ENCODE measurements around the gene CASP3. TPM values are rescaled to one million over a fixed set of nuclear protein-coding genes. Genes with fewer than 3 reads are reported as not detected.

The CASP3 gene
- total RNA-seq, 1 experiment from 2014 or later: 11.4 TPM

DNA sequence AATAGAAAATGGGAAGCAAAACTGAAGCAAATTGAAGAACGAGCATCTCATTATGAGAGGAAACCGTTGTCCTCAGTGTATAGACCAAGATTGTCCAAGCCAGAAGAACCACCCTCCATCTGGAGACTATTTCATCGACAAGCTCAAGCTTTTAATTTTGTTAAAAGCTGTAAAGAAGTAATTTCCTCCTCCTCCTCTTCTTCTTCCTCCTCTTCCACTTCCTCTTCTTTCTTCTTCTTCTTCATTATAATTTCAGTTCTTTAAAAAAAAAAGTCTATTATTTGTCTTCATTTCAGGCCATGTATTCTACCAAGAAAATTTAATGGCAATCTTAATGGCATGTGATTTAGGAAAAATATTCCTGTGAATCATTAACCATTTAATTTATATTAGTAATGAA, 7.9 kb upstream of the CASP3 start:
- no peaks in the 10 kb centered on the region for H3K36me3 ChIP-seq (ENCODE audit: control insufficient read depth in 1 of 2, insufficient read depth in 2 of 2, low read length in 2 of 2)
- H3K4me1 ChIP-seq (ENCODE audit: control insufficient read depth in 1 of 2, insufficient read depth in 2 of 2, low read length in 2 of 2): no peaks in the 10 kb centered on the region
- H3K79me2 ChIP-seq (ENCODE audit: insufficient read depth, low read length): no peaks in the 10 kb centered on the region
- ATAC-seq: no peak
- intact Hi-C loops (cut with micrococcal nuclease): no loop called here
- H3K9me2 ChIP-seq (ENCODE audit: insufficient read depth): no peaks in the 10 kb centered on the region
- BruUV-seq (replicated peaks): no TSS peak
- no peaks in the 10 kb centered on the region for H3K27me3 ChIP-seq (ENCODE audit: insufficient read depth, low read length)
- H2AFZ ChIP-seq (ENCODE audit: low read depth, low read length, poor library complexity, severe bottlenecking): no peak overlapping the region
- ChIA-PET CTCF (no interaction called here), POLR2A (no interaction called here), RAD21 (ENCODE audit: low non-redundant PET in 1 of 2, low total read pairs in 2 of 2, uncharacterized antibody in 2 of 2, unreplicated experiment in 2 of 2) (no interaction called here)
- H3K4me2 ChIP-seq (ENCODE audit: low read length): no peak overlapping the region
- H4K20me1 ChIP-seq (ENCODE audit: insufficient read depth): no peaks in the 10 kb centered on the region
- no peak overlapping the region for H3K27ac ChIP-seq (ENCODE audit: low read depth, low read length)
- no peaks in the 10 kb centered on the region for H3K9me3 ChIP-seq (ENCODE audit: control insufficient read depth in 1 of 2, insufficient read depth in 1 of 2, low read depth in 1 of 2, low read length in 2 of 2)
- no peak overlapping the region for H3K4me3 ChIP-seq (replicated peaks in 1 of 2; ENCODE audit: low read depth in 1 of 2, low read length in 2 of 2)
- no peak for DNase-seq (ENCODE audit: low read depth, low spot score)
- no peak for TF ChIP-seq SP1 (IDR thresholded peaks at IDR 0.05; ENCODE audit: low read depth)
- no peak for TF ChIP-seq ZNF274 (IDR thresholded peaks at IDR 0.05; ENCODE audit: low read depth, low read length)
- no peak for TF ChIP-seq FOSL1 (IDR thresholded peaks at IDR 0.05; ENCODE audit: low read depth)
- no peak for TF ChIP-seq EZH2phosphoT487 (IDR thresholded peaks at IDR 0.05; ENCODE audit: borderline replicate concordance)
- TF ChIP-seq, protein P1, sequence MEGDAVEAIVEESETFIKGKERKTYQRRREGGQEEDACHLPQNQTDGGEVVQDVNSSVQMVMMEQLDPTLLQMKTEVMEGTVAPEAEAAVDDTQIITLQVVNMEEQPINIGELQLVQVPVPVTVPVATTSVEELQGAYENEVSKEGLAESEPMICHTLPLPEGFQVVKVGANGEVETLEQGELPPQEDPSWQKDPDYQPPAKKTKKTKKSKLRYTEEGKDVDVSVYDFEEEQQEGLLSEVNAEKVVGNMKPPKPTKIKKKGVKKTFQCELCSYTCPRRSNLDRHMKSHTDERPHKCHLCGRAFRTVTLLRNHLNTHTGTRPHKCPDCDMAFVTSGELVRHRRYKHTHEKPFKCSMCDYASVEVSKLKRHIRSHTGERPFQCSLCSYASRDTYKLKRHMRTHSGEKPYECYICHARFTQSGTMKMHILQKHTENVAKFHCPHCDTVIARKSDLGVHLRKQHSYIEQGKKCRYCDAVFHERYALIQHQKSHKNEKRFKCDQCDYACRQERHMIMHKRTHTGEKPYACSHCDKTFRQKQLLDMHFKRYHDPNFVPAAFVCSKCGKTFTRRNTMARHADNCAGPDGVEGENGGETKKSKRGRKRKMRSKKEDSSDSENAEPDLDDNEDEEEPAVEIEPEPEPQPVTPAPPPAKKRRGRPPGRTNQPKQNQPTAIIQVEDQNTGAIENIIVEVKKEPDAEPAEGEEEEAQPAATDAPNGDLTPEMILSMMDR (IDR thresholded peaks at IDR 0.05 in 2 of 3, conservative IDR thresholded peaks at IDR 0.05 in 1 of 3; ENCODE audit: borderline replicate concordance in 1 of 3, insufficient read depth in 1 of 3, low read depth in 2 of 3, low read length in 2 of 3): no peak
- TF ChIP-seq, protein P2, sequence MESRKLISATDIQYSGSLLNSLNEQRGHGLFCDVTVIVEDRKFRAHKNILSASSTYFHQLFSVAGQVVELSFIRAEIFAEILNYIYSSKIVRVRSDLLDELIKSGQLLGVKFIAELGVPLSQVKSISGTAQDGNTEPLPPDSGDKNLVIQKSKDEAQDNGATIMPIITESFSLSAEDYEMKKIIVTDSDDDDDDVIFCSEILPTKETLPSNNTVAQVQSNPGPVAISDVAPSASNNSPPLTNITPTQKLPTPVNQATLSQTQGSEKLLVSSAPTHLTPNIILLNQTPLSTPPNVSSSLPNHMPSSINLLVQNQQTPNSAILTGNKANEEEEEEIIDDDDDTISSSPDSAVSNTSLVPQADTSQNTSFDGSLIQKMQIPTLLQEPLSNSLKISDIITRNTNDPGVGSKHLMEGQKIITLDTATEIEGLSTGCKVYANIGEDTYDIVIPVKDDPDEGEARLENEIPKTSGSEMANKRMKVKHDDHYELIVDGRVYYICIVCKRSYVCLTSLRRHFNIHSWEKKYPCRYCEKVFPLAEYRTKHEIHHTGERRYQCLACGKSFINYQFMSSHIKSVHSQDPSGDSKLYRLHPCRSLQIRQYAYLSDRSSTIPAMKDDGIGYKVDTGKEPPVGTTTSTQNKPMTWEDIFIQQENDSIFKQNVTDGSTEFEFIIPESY (IDR thresholded peaks at IDR 0.05; ENCODE audit: extremely low read depth, insufficient replicate concordance, low read length): no peak
- H3K9ac ChIP-seq (ENCODE audit: low read length): no peak overlapping the region

Data from HCT116 (cell line).